Measurements from ENCODE around the gene TTLL11.

DNA sequence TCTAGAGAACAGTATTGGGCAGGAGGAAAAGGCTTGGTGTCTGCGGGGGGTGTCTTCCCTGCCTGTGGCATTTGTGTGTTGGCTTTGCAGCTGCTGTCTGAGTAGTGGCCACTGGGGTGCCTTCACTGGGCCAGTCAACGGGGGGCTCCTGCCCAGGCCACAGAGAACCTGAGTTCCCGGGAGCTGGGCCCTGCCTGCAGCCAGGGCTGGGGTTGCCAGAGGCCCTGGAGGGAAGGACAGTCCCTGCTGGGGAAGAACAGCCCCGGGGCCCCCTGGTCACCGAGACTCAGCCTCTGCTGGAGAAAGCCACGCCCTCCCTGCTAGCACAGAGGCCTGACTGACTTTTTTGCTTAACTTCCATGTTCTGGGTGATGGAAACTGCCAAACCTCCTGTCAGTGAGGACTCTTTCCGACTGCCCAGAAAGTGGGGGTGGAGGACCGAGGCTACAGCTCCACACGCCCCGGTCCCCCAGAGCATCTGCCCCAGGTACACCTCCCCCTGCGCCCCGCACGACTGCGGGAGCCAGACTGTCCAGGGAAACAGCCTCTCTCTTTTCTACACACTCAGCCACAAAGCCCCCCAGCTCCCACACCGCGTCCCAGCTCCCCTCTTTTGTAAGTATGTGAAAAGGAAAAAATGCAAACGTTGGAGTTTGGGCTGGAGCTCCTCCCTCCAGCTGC is 308.2 kb downstream of the TTLL11 start:
- TF ChIP-seq CTCF (IDR thresholded peaks at IDR 0.05) (no peak), POLR2A (IDR thresholded peaks at IDR 0.05) (no peak)

Data from Peyer's patch (tissue), 4 donors.